Lung (tissue), 12 donors: Measurements from ENCODE around the gene CEP41. TPM values are rescaled to one million over a fixed set of nuclear protein-coding genes. Genes with fewer than 3 reads are reported as not detected.

Source experiments
- ATAC-seq: fragments of 200-7000 bp; cut with Tn5 transposase; one replicate; pipeline ENCODE4 v1.9.1; 2020; ENCODE audit warnings: moderate number of reproducible peaks; ENCODE audit not compliant: insufficient read depth, low FRiP score
- DNase-seq, 3 donors: peaks; one replicate each; pipeline ENCODE4 v3.0.0-alpha.2; 2013 to 2017
- H3K27ac ChIP-seq, 2 donors: one replicate each; pipeline ENCODE4 v1.5.1; 2013; ENCODE audit warnings: mild to moderate bottlenecking in 2 of 2, moderate library complexity in 2 of 2, control low read depth in 1 of 2, inconsistent platforms in 1 of 2, low read depth in 1 of 2, low read length in 1 of 2
- H3K27me3 ChIP-seq, 3 donors: one replicate each; pipeline ENCODE4 v1.5.1; 2013; ENCODE audit warnings: low read length in 2 of 3; ENCODE audit not compliant: control insufficient read depth in 3 of 3, insufficient read depth in 3 of 3
- H3K36me3 ChIP-seq, 4 donors: one replicate each; pipeline ENCODE4 v1.5.1; 2013; ENCODE audit warnings: low read length in 4 of 4, mild to moderate bottlenecking in 1 of 4, moderate library complexity in 1 of 4; ENCODE audit not compliant: control insufficient read depth in 4 of 4, insufficient read depth in 4 of 4
- H3K4me1 ChIP-seq, 5 donors: one replicate each; pipeline ENCODE4 v1.5.1; 2013; ENCODE audit warnings: low read length in 5 of 5, mild to moderate bottlenecking in 2 of 5, moderate library complexity in 1 of 5; ENCODE audit not compliant: control insufficient read depth in 5 of 5, insufficient read depth in 5 of 5
- H3K4me3 ChIP-seq: one replicate; pipeline ENCODE4 v1.5.1; 2013; ENCODE audit warnings: mild to moderate bottlenecking, control low read depth, moderate library complexity
- H3K9ac ChIP-seq, 2 donors: one replicate each; pipeline ENCODE4 v1.5.1; 2013; ENCODE audit warnings: low read length in 2 of 2, control low read depth in 1 of 2; ENCODE audit not compliant: insufficient read depth in 1 of 2
- H3K9me3 ChIP-seq, 4 donors: one replicate each; pipeline ENCODE4 v1.5.1; 2013; ENCODE audit warnings: low read length in 3 of 4, mild to moderate bottlenecking in 1 of 4, moderate library complexity in 1 of 4; ENCODE audit not compliant: control insufficient read depth in 4 of 4, insufficient read depth in 3 of 4
- WGBS, 2 donors: extraction: QIAGEN DNeasy Blood & Tissue Kit; methylation state at CpG; one replicate each; pipeline ENCODE4 v1.1.7; 2013; 5-methylcytosine and 5-hydroxymethylcytosine counted together
- polyA plus RNA-seq, 2 donors: library from polyadenylated mRNA; stranded (reverse); fragments of 200-250 nt; gene quantifications; one replicate each; pipeline ENCODE4 v1.2.1, GENCODE V29; 2013
- total RNA-seq, 2 donors: library from RNA; depleted of rRNA in 1 of 2; stranded (reverse); fragments of >200 nt in 1 of 2; gene quantifications; one replicate each; pipeline ENCODE4 v1.2.1, GENCODE V29; 2014 to 2021
- TF ChIP-seq, protein P1 (sequence below): IDR thresholded peaks from 2 replicates; pipeline ENCODE4 v1.5.1; 2012; ENCODE audit warnings: mild to moderate bottlenecking; ENCODE audit errors: control extremely low read depth, extremely low read depth
- donor health status: control.
- donor health status: control.
- donor health status: Bipolar disorder and iron deficiency.
- donor health status: healthy.
- donor health status: DM: yes; HTN: yes; CAD: no.

The CEP41 gene
- total and polyA plus RNA-seq, 4 donors: 3.7 to 15.3 (median 11.6) TPM

DNA sequence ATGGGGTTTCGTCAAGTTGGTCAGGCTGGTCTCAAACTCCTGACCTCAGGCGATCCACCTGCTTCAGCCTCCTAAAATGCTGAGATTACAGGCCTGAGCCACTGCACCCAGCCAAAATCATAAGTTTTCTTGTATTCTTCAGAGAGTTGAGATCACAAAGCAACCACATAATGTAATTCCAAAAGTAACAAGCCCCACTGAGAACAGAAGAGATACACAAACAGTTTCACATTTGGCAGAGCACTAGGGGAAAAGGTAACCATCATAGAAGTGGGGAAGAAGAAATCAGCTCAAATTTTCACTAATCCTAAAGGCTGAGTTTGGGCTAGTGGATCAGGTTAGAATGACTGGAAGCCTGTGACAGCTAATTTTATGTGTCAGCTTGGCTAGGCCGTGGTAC is 5.4 kb upstream of the CEP41 start:
- no peak overlapping the region for H3K9ac ChIP-seq
- no peak overlapping the region for H3K27ac ChIP-seq
- peaks cover 4 to 41% (median 25%) of the 10 kb centered on the region in 5 donors for H3K4me1 ChIP-seq
- H3K9me3 ChIP-seq: peaks cover 0 to 2% (median 1%) of the 10 kb centered on the region in 4 donors
- H3K27me3 ChIP-seq: no peaks in the 10 kb centered on the region
- DNase-seq (no peak), ATAC-seq (no peak)
- H3K36me3 ChIP-seq: no peaks in the 10 kb centered on the region
- no peak overlapping the region for H3K4me3 ChIP-seq
- 91 to 96% methylated on average over 3 of the region's 3 CpGs for WGBS, 2 donors
- TF ChIP-seq, protein P1, sequence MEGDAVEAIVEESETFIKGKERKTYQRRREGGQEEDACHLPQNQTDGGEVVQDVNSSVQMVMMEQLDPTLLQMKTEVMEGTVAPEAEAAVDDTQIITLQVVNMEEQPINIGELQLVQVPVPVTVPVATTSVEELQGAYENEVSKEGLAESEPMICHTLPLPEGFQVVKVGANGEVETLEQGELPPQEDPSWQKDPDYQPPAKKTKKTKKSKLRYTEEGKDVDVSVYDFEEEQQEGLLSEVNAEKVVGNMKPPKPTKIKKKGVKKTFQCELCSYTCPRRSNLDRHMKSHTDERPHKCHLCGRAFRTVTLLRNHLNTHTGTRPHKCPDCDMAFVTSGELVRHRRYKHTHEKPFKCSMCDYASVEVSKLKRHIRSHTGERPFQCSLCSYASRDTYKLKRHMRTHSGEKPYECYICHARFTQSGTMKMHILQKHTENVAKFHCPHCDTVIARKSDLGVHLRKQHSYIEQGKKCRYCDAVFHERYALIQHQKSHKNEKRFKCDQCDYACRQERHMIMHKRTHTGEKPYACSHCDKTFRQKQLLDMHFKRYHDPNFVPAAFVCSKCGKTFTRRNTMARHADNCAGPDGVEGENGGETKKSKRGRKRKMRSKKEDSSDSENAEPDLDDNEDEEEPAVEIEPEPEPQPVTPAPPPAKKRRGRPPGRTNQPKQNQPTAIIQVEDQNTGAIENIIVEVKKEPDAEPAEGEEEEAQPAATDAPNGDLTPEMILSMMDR: no peak

DNA sequence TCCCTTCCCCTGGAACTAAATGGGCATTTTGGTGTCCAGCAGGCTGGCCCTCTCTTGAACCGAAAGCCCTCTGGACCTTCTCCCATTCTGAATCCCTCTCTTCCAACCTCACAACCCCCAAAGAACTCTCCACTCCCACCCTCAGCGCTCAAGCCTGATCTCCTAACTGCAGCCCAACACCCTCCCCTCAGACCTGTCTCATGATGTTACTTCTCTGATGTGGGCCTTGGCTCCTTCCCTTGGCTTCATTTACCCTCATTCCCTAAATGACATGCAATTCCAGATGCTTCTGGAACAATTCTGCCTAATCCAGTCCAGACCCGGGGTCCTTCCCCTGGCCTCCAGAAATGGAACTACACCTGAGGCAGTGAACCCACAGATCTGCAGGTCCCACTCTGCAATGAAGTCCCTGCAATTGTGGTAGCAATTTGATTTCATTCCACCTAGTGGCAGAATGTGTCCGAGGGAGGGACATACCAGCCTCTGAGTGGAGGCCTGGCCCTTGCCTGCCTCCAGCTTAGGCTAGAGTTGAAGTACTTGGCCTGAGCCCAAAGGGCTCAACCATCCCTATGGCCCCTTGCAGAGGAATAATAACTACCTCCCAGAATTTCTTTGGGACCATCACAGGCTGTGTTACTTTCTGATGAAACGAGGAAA is 4.1 kb upstream of the CEP41 start:
- H3K9ac ChIP-seq: peak overlapping the region in 1 of 2 donors; percentile 68
- 77 to 86% methylated on average over 5 of the region's 5 CpGs for WGBS, 2 donors
- H3K27ac ChIP-seq: peak overlapping the region in 1 of 2 donors; percentile 60
- TF ChIP-seq, protein P1: no peak
- H3K4me3 ChIP-seq: no peak overlapping the region
- DNase-seq (peak in 1 of 3 donors; percentile 62), ATAC-seq (no peak)
- H3K9me3 ChIP-seq: peaks cover 0 to 2% (median 1%) of the 10 kb centered on the region in 4 donors
- H3K36me3 ChIP-seq: no peaks in the 10 kb centered on the region
- H3K4me1 ChIP-seq: peaks cover 4 to 42% (median 26%) of the 10 kb centered on the region in 5 donors
- H3K27me3 ChIP-seq: no peaks in the 10 kb centered on the region

DNA sequence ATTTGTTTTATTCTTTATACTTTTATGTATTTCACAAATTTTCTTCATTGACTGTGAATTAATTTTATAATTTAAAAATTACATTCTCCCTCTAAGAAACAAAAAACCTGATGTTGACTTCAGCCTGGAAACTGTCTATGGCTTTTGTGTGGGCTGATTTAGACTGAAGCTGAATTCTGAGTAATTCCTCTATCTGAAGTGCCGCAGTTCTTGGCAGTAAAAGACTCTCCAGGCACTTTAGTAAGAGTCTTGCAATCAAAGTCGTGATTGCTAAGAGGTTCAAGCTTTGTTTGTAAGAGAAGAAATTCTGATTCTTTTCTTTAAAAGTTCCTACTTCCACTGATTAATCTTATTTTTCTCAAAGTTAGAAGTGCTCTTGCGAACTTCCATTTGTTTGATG is 3.4 kb upstream of the CEP41 start:
- 49 to 73% methylated on average over 3 of the region's 3 CpGs for WGBS, 2 donors

More for the DNA sequence above, 3.4 kb upstream of the CEP41 start:
- Histone ChIP-seq H3K27me3 (no peaks in the 10 kb centered on the region), H3K4me1 (peaks cover 4 to 48% (median 26%) of the 10 kb centered on the region in 5 donors), H3K4me3 (no peak overlapping the region), H3K9me3 (peaks cover 0 to 2% (median 1%) of the 10 kb centered on the region in 4 donors), H3K9ac (peak overlapping the region in 1 of 2 donors; percentile 68), H3K27ac (no peak overlapping the region), H3K36me3 (no peaks in the 10 kb centered on the region)
- ATAC-seq: no peak
- DNase-seq: peak; percentile 61 to 97 (median 93)
- TF ChIP-seq, protein P1: no peak
